ENCODE results near the gene ITSN2.
"Not testable (repeated sequence)": the region's sequence is repeated elsewhere in the genome, so short reads cannot be mapped to it uniquely, and the experiment has no call there.

The ITSN2 gene

GRCh38 chr2:24197213-24197612 is 163.1 kb downstream of the ITSN2 start:
- H3K4me1 ChIP-seq (ENCODE audit: control insufficient read depth, insufficient read depth, low read length); DNase-seq (ENCODE audit: low read depth); H3K9me3 ChIP-seq (ENCODE audit: control insufficient read depth, low read length); H3K9ac ChIP-seq (ENCODE audit: low read length); H3K36me3 ChIP-seq (ENCODE audit: control insufficient read depth, insufficient read depth, low read length, severe bottlenecking); H3K27me3 ChIP-seq (replicated peaks; ENCODE audit: control insufficient read depth, insufficient read depth, low read length); H3K4me3 ChIP-seq (ENCODE audit: low read length): not testable (repeated sequence)

- H3K36me3 ChIP-seq (ENCODE audit: control insufficient read depth, insufficient read depth, low read length, severe bottlenecking): no peaks in the 10 kb centered on the region
- H3K27me3 ChIP-seq (replicated peaks; ENCODE audit: control insufficient read depth, insufficient read depth, low read length): no peaks in the 10 kb centered on the region
- H3K9me3 ChIP-seq (ENCODE audit: control insufficient read depth, low read length): peaks cover 6% of the 10 kb centered on the region
- no peaks in the 10 kb centered on the region for H3K4me1 ChIP-seq (ENCODE audit: control insufficient read depth, insufficient read depth, low read length)
- no peak for DNase-seq (ENCODE audit: low read depth)
- no peak overlapping the region for H3K9ac ChIP-seq (ENCODE audit: low read length)
- no peak overlapping the region for H3K4me3 ChIP-seq (ENCODE audit: low read length)
Observed at GRCh38 chr2:24191848-24192247, 168.5 kb downstream of the ITSN2 start.

- no peak for DNase-seq (ENCODE audit: low read depth)
- Histone ChIP-seq H3K9me3 (ENCODE audit: control insufficient read depth, low read length) (peaks cover 6% of the 10 kb centered on the region), H3K4me3 (ENCODE audit: low read length) (no peak overlapping the region), H3K36me3 (ENCODE audit: control insufficient read depth, insufficient read depth, low read length, severe bottlenecking) (no peaks in the 10 kb centered on the region), H3K9ac (ENCODE audit: low read length) (no peak overlapping the region), H3K27me3 (replicated peaks; ENCODE audit: control insufficient read depth, insufficient read depth, low read length) (no peaks in the 10 kb centered on the region), H3K4me1 (ENCODE audit: control insufficient read depth, insufficient read depth, low read length) (no peaks in the 10 kb centered on the region)
Observed at GRCh38 chr2:24191156-24191555, 169.2 kb downstream of the ITSN2 start.

- no peaks in the 10 kb centered on the region for H3K4me1 ChIP-seq (ENCODE audit: control insufficient read depth, insufficient read depth, low read length)
- no peaks in the 10 kb centered on the region for H3K36me3 ChIP-seq (ENCODE audit: control insufficient read depth, insufficient read depth, low read length, severe bottlenecking)
- H3K9ac ChIP-seq (ENCODE audit: low read length): no peak overlapping the region
- no peak for DNase-seq (ENCODE audit: low read depth)
- H3K4me3 ChIP-seq (ENCODE audit: low read length): no peak overlapping the region
- H3K9me3 ChIP-seq (ENCODE audit: control insufficient read depth, low read length): peaks cover 6% of the 10 kb centered on the region
- no peaks in the 10 kb centered on the region for H3K27me3 ChIP-seq (replicated peaks; ENCODE audit: control insufficient read depth, insufficient read depth, low read length)
Observed at GRCh38 chr2:24190503-24190902, 169.8 kb downstream of the ITSN2 start.

- H3K9me3 ChIP-seq (ENCODE audit: control insufficient read depth, low read length): peaks cover 6% of the 10 kb centered on the region
- no peaks in the 10 kb centered on the region for H3K4me1 ChIP-seq (ENCODE audit: control insufficient read depth, insufficient read depth, low read length)
- H3K4me3 ChIP-seq (ENCODE audit: low read length): no peak overlapping the region
- DNase-seq (ENCODE audit: low read depth): no peak
- no peak overlapping the region for H3K9ac ChIP-seq (ENCODE audit: low read length)
- H3K27me3 ChIP-seq (replicated peaks; ENCODE audit: control insufficient read depth, insufficient read depth, low read length): no peaks in the 10 kb centered on the region
- no peaks in the 10 kb centered on the region for H3K36me3 ChIP-seq (ENCODE audit: control insufficient read depth, insufficient read depth, low read length, severe bottlenecking)
Observed at GRCh38 chr2:24189551-24189950, 170.8 kb downstream of the ITSN2 start.

- Histone ChIP-seq H3K4me1 (ENCODE audit: control insufficient read depth, insufficient read depth, low read length) (no peaks in the 10 kb centered on the region), H3K27me3 (replicated peaks; ENCODE audit: control insufficient read depth, insufficient read depth, low read length) (no peaks in the 10 kb centered on the region), H3K9me3 (ENCODE audit: control insufficient read depth, low read length) (peaks cover 6% of the 10 kb centered on the region), H3K9ac (ENCODE audit: low read length) (no peak overlapping the region), H3K4me3 (ENCODE audit: low read length) (no peak overlapping the region), H3K36me3 (ENCODE audit: control insufficient read depth, insufficient read depth, low read length, severe bottlenecking) (no peaks in the 10 kb centered on the region)
- DNase-seq (ENCODE audit: low read depth): no peak
Observed at GRCh38 chr2:24183366-24184069, 176.8 kb downstream of the ITSN2 start.

- DNase-seq (ENCODE audit: low read depth): no peak
- no peaks in the 10 kb centered on the region for H3K36me3 ChIP-seq (ENCODE audit: control insufficient read depth, insufficient read depth, low read length, severe bottlenecking)
- H3K27me3 ChIP-seq (replicated peaks; ENCODE audit: control insufficient read depth, insufficient read depth, low read length): no peaks in the 10 kb centered on the region
- H3K4me1 ChIP-seq (ENCODE audit: control insufficient read depth, insufficient read depth, low read length): no peaks in the 10 kb centered on the region
- H3K9ac ChIP-seq (ENCODE audit: low read length): no peak overlapping the region
- H3K9me3 ChIP-seq (ENCODE audit: control insufficient read depth, low read length): peaks cover 3% of the 10 kb centered on the region
- H3K4me3 ChIP-seq (ENCODE audit: low read length): no peak overlapping the region
Observed at GRCh38 chr2:24182507-24182906, 177.8 kb downstream of the ITSN2 start.

- no peak overlapping the region for H3K4me3 ChIP-seq (ENCODE audit: low read length)
- no peaks in the 10 kb centered on the region for H3K9me3 ChIP-seq (ENCODE audit: control insufficient read depth, low read length)
- DNase-seq (ENCODE audit: low read depth): no peak
- H3K27me3 ChIP-seq (replicated peaks; ENCODE audit: control insufficient read depth, insufficient read depth, low read length): no peaks in the 10 kb centered on the region
- H3K36me3 ChIP-seq (ENCODE audit: control insufficient read depth, insufficient read depth, low read length, severe bottlenecking): no peaks in the 10 kb centered on the region
- no peaks in the 10 kb centered on the region for H3K4me1 ChIP-seq (ENCODE audit: control insufficient read depth, insufficient read depth, low read length)
- no peak overlapping the region for H3K9ac ChIP-seq (ENCODE audit: low read length)
Observed at GRCh38 chr2:24181849-24182248, 178.5 kb downstream of the ITSN2 start.

GRCh38 chr2:24179683-24180082 is 180.7 kb downstream of the ITSN2 start:
- Histone ChIP-seq H3K9ac (ENCODE audit: low read length) (no peak overlapping the region), H3K27me3 (replicated peaks; ENCODE audit: control insufficient read depth, insufficient read depth, low read length) (no peaks in the 10 kb centered on the region), H3K36me3 (ENCODE audit: control insufficient read depth, insufficient read depth, low read length, severe bottlenecking) (no peaks in the 10 kb centered on the region), H3K4me3 (ENCODE audit: low read length) (no peak overlapping the region), H3K4me1 (ENCODE audit: control insufficient read depth, insufficient read depth, low read length) (peaks cover 8% of the 10 kb centered on the region), H3K9me3 (ENCODE audit: control insufficient read depth, low read length) (no peaks in the 10 kb centered on the region)
- no peak for DNase-seq (ENCODE audit: low read depth)

GRCh38 chr2:24176326-24176725 is 184.0 kb downstream of the ITSN2 start:
- Histone ChIP-seq H3K27me3 (replicated peaks; ENCODE audit: control insufficient read depth, insufficient read depth, low read length) (no peaks in the 10 kb centered on the region), H3K9ac (ENCODE audit: low read length) (peak overlapping the region; percentile 63), H3K9me3 (ENCODE audit: control insufficient read depth, low read length) (no peaks in the 10 kb centered on the region), H3K36me3 (ENCODE audit: control insufficient read depth, insufficient read depth, low read length, severe bottlenecking) (no peaks in the 10 kb centered on the region), H3K4me3 (ENCODE audit: low read length) (no peak overlapping the region), H3K4me1 (ENCODE audit: control insufficient read depth, insufficient read depth, low read length) (peaks cover 8% of the 10 kb centered on the region)
- DNase-seq (ENCODE audit: low read depth): no peak

GRCh38 chr2:24175631-24176187 is 184.6 kb downstream of the ITSN2 start:
- peak; percentile 9 for DNase-seq (ENCODE audit: low read depth)
- no peaks in the 10 kb centered on the region for H3K9me3 ChIP-seq (ENCODE audit: control insufficient read depth, low read length)
- no peaks in the 10 kb centered on the region for H3K36me3 ChIP-seq (ENCODE audit: control insufficient read depth, insufficient read depth, low read length, severe bottlenecking)
- peak overlapping the region; percentile 66 for H3K4me3 ChIP-seq (ENCODE audit: low read length)
- no peaks in the 10 kb centered on the region for H3K27me3 ChIP-seq (replicated peaks; ENCODE audit: control insufficient read depth, insufficient read depth, low read length)
- H3K9ac ChIP-seq (ENCODE audit: low read length): peak overlapping the region; percentile 63
- peaks cover 8% of the 10 kb centered on the region for H3K4me1 ChIP-seq (ENCODE audit: control insufficient read depth, insufficient read depth, low read length)

GRCh38 chr2:24174851-24175277 is 185.5 kb downstream of the ITSN2 start, which contains the start of gene FAM228A:
FAM228A (plus strand) TSS chr2:24175053; CDS start chr2:24175481, 428 bp downstream.
- peaks cover 8% of the 10 kb centered on the region for H3K4me1 ChIP-seq (ENCODE audit: control insufficient read depth, insufficient read depth, low read length)
- H3K9ac ChIP-seq (ENCODE audit: low read length): peak within 1 kb of the TSS; percentile 63
- H3K27me3 ChIP-seq (replicated peaks; ENCODE audit: control insufficient read depth, insufficient read depth, low read length): no peaks in the 10 kb centered on the region
- no peaks in the 10 kb centered on the region for H3K36me3 ChIP-seq (ENCODE audit: control insufficient read depth, insufficient read depth, low read length, severe bottlenecking)
- H3K4me3 ChIP-seq (ENCODE audit: low read length): peak within 1 kb of the TSS; percentile 66
- H3K9me3 ChIP-seq (ENCODE audit: control insufficient read depth, low read length): no peaks in the 10 kb centered on the region
- no peak for DNase-seq (ENCODE audit: low read depth)

Measured in adipocyte (in vitro differentiated cells).